ENCODE measurements around the gene GAST.
"Not testable (repeated sequence)": the region's sequence is repeated elsewhere in the genome, so short reads cannot be mapped to it uniquely, and the experiment has no call there.

The GAST gene

GRCh38 chr17:41711669-41712400 lies at the start of gene GAST:
Gene GAST (plus strand): TSS chr17:41712331. CDS start chr17:41715437, 3,106 bp downstream.
- in situ Hi-C loops (cut with HindIII; ENCODE audit: low sequenced_read_pairs): no loop called here

DNA sequence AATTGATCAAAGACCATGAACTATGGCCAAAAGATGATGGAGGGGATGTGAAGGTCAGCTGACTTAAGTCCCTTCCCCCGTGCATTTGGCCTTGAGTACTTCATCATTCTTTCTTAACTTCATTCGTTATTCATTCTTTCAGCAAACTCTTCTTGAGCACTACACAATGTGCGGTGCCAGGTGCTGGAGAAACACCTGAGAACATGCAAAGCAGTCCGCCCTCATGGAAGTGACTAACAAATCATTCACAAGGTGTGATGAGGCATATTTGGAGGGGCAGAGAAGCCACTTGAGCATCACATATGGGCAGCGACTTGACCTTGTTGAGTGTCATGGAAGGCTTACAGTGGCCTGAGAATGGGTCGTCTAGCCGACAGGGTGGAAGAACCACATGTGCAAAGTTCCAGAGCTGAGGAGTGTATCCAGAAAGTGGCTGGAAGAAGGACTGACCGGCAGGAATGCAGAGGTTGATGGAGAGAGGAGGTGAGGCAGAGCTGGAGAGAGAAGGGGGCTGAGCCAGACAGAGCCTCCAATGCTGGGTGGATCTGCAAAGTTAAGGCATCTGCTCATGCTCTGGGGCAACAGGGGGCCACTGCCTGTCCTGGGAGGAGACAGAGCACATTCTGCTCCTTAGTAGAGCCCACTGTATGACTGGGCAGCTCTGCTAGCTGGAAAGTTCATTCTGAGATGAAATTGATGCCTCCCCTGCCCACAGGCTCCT lies 48.5 kb upstream of the GAST start:
- in situ Hi-C loops (cut with HindIII; ENCODE audit: low sequenced_read_pairs): no loop called here

GRCh38 chr17:41664172-41664457 lies 48.0 kb upstream of the GAST start:
- in situ Hi-C loops (cut with HindIII; ENCODE audit: low sequenced_read_pairs): no loop called here

- in situ Hi-C loops (cut with HindIII; ENCODE audit: low sequenced_read_pairs): no loop called here
These were observed 47.3 kb upstream of the GAST start for GRCh38 chr17:41664587-41665565.

GRCh38 chr17:41665566-41666236 lies 46.4 kb upstream of the GAST start:
- in situ Hi-C loops (cut with HindIII; ENCODE audit: low sequenced_read_pairs): no loop called here

DNA sequence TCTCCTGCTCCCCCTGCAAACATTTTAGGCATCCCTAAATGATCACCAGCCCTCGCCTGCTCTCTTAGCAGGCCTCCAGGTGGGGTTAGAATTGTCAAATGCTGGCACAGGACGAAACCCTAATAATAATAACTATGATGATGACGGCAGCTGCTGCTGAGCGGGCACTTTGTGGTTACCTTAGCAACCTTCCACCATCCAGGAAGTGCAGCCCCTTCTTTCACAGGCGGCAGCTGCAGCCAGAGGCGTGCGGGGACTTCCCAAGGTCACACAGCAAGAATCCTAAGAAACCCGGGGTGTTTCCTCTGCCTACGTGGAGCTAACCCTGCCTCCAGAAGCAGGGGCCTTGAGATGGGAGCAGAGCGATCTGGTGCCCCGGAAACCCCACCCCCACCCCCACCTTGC lies 45.9 kb upstream of the GAST start:
- in situ Hi-C loops (cut with HindIII; ENCODE audit: low sequenced_read_pairs): no loop called here

DNA sequence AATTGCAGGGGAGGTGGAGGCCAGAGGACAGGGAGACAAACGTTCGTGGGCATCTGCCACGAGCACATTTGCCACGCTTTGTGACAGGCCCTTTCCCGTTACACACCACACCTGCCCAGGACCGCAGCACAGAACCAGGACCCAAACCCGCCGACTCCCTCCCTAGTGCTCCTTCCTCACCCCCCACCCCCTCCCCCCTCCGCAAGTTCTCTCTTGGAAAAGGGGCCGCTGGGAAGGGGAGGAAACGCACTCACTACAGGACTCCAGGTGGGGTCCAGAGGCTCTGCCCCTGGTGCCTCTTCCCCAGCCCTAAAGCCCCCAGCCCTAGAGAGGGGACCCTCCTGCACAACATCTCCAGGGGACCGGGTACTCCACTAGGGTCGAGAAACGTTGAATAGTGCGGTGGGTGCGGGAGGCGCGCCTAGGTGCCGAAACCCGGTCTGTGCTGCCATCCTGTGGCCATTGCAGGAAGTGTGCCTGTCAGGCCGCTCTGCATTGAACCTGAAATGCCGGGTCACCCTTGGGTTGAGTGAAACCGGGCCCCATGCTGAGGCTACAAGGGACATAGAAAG lies 45.3 kb upstream of the GAST start:
- in situ Hi-C loops (cut with HindIII; ENCODE audit: low sequenced_read_pairs): no loop called here

DNA sequence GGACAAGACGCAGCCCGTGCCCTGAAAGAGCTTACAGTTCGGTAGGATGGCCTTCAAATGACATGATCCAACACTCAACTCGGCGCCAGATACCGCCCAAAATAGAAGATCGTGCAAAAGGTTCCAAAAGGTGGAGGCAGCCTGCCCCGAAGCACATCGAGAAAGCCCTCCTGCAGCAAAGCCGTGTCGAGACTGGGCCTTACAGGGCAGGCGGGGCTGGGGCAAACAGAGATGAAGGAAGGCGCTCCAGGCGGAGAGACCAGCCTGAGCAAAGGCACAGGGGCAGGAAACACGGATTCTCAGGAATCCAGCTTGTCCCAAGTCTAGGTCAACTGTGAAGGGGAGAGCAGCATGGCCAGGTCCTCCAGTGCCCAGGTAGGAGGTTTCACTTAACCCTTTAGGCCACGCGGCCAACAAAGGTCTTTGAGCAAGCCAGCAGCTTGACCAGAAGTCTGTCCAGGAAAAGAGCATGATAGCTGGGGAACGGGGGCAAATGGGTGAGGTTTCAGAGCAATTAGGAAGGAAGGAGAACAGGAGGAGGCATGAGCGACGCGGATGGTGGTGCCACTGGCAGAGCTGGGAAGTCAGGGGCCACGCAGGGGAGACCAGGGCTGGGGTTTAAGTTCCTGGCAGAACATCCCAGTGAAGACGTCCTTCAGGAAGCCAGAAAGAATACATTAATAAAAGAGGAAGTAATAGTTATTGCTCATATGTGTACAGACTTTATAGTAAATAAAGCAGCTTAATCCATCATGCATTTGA lies 44.7 kb upstream of the GAST start:
- in situ Hi-C loops (cut with HindIII; ENCODE audit: low sequenced_read_pairs): no loop called here

GRCh38 chr17:41672153-41672552 lies 40.0 kb upstream of the GAST start:
- in situ Hi-C loops (cut with HindIII; ENCODE audit: low sequenced_read_pairs): no loop called here

DNA sequence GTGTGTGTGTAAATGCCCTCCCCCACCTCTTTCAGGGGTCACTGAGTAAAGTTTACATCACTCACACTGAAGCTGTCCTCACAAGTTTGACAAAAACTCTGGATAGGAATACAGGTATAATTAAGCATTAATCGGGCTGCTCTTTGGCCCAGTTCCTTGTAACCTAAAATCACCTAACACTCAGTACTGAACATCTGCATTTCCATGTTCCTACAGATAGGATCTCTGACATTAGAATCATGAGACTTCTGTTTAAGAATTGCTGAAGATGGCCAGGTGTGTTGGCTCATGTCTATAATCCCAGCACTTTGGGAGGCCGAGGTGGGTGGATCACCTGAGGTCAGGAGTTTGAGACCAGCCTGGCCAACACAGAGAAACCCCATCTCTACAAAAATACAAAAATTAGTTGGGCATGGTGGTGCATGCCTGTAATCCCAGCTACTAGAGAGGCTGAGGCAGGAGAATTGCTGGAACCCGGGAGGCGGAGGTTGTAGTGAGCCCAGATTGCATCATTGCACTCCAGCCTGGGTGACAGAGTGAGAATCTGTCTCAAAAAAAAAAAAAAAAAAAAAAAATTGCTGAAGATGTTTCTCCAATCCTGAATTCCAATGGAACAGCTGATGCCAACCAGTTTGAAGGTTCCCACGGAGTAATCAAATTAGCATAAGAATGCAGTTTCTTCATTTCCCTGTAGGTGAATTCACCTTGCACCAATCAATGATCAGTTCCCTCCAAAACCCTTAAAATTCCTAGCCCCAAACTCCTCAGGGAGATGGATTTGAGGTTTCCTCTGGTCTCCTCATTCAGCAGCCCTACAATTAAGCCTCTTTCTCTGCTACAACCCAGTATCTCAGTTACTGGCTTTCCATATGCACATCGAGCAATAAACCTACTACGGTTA lies 36.7 kb upstream of the GAST start:
- in situ Hi-C loops (cut with HindIII; ENCODE audit: low sequenced_read_pairs): not testable (repeated sequence)

DNA sequence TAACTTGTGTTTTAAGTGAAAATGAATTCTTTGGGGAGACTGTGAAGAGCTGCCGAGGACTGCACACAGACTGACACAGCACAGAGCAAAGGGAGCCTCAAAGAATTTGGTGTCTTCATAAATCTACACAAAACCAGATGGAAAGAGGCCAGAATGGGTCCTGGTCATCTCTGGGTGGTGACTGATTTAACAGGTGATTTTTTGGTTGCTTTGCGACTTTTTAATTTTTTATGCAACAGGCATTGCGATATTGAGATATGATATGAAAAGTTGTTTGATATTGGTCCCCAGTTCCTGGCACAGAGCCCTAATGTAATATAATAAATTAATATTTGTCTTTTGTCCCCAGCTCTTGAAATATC lies 36.1 kb upstream of the GAST start:
- in situ Hi-C loops (cut with HindIII; ENCODE audit: low sequenced_read_pairs): no loop called here

- in situ Hi-C loops (cut with HindIII; ENCODE audit: low sequenced_read_pairs): no loop called here
These were observed 33.7 kb upstream of the GAST start for GRCh38 chr17:41678411-41678906.

DNA sequence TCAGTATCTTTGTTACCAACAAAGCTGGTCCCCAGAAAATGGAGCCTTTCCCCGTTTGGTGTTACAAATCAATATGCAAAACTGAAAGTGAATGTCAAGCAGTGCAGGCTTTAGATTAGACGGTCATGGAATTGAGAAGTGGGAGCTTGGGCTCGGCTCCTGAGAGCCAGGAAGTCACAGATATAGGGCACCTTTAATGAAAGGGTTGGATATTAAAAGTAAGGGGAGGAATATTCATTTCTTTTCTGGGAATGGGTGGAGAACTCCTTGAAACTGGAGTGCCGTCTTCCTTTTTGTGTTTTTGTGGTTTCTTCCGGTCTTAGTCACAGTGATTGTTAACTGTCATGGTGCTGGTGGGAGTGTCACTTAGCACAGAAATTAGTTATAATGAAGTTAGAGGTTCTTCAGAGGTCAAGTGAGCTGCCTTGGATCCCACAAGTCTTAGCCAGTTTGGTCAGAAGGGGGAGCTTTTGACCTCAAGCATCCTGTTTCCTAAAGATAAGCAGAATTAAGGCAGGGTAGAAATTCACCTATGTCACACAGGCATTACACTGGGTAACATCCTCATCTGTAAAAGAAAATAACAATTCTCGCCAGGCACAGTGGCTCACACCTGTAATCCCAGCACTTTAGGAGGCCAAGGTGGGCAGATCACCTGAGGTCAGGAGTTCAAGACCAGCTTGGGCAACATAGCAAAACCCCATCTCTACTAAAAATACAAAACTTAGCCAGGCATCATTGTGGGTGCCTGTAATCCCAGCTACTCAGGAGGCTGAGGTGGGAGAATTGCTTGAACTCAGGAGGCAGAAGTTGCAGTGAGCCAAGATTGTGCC lies 33.0 kb upstream of the GAST start:
- in situ Hi-C loops (cut with HindIII; ENCODE audit: low sequenced_read_pairs): no loop called here

DNA sequence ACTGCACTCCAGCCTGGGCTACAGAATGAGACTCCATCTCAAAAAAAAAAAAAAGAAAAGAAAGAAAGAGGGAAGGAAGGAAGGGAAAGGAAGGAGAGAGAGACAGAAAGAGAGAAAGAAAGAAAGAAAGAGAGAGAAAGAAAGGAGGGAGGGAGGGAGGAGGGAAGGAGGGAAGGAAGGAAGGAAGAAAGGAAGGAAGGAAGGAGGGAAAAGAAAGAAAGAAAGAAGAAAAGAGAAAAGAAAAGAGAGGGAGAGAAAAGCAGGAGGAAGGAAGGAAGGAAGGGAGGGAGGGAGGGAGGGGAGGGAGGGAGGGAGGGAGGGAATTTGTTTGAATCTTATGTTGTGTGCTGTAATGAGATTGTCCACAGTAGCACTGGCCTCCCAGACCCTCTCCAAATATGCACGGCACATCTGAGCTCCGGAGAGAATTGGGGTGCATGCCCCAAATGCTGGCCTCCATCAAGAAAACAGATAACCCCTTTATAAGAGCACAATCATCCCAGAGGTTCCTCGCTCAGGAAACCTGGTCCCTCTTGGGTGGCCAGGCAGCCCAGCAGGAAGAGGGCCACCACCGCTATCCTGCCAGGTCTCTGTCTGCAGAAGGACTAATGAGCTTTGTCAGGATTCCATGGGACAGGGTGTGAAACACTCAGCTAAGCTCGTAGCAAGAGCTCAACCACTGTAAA lies 32.2 kb upstream of the GAST start:
- in situ Hi-C loops (cut with HindIII; ENCODE audit: low sequenced_read_pairs): no loop called here

- in situ Hi-C loops (cut with HindIII; ENCODE audit: low sequenced_read_pairs): no loop called here
These were observed 31.6 kb upstream of the GAST start for GRCh38 chr17:41680426-41681040.

GRCh38 chr17:41681776-41682175 lies 30.4 kb upstream of the GAST start:
- in situ Hi-C loops (cut with HindIII; ENCODE audit: low sequenced_read_pairs): no loop called here

DNA sequence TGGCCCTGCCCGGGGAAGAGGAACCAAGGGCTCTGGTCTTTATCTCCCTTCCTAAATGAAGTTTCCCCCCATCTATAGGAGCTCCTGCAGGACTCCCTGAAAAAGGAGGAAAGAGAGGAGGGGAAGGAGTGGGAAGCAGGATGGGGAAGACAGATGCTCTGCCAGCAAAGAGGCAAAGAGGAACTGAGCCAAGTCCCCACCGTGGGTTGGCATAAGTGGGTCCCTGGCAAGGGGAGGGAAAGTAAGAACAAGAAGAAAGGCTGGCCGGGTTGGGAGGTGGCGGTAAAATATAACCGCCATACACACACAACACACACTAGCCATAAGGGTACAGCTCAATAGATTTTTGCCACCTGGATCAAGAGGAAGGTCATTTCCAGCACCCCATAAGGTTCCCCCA lies 29.5 kb upstream of the GAST start:
- in situ Hi-C loops (cut with HindIII; ENCODE audit: low sequenced_read_pairs): no loop called here

Data from DLD1 (cell line).